Sigmoid colon (tissue), 7 donors: ENCODE measurements around the gene UBASH3B. TPM values are rescaled to one million over a fixed set of nuclear protein-coding genes. Genes with fewer than 3 reads are reported as not detected.
"Not testable (repeated sequence)": the region's sequence is repeated elsewhere in the genome, so short reads cannot be mapped to it uniquely, and the experiment has no call there.

Experiments used
- DNase-seq: peaks from one replicate; pipeline ENCODE4 v3.0.0-alpha.2; 2019
- H3K27ac ChIP-seq, 4 donors: fragments of 200-600 bp; sonication (generic); one replicate each; pipeline ENCODE4 v1.5.1; 2016 to 2019; ENCODE audit warnings: mild to moderate bottlenecking in 1 of 4
- H3K27me3 ChIP-seq, 3 donors: fragments of 200-600 bp; sonication (generic); one replicate each; pipeline ENCODE4 v1.5.1; 2019; ENCODE audit warnings: mild to moderate bottlenecking in 1 of 3
- H3K36me3 ChIP-seq, 4 donors: fragments of 200-600 bp; sonication (generic); one replicate each; pipeline ENCODE4 v1.5.1; 2016 to 2019
- H3K4me1 ChIP-seq, 4 donors: fragments of 200-600 bp; sonication (generic); one replicate each; pipeline ENCODE4 v1.5.1; 2017 to 2019
- H3K4me3 ChIP-seq, 4 donors: fragments of 200-600 bp; sonication (generic); one replicate each; pipeline ENCODE4 v1.5.1; 2017 to 2019; ENCODE audit warnings: mild to moderate bottlenecking in 2 of 4, moderate library complexity in 1 of 4
- H3K9me3 ChIP-seq, 4 donors: fragments of 200-600 bp in 3 of 4; sonication (generic) in 3 of 4; one replicate each; pipeline versions ENCODE4 v1.5.1 to v1.6.1; 2013 to 2019
- EP300 ChIP-seq, 4 donors: sonication (generic); formaldehyde crosslinking; IDR thresholded peaks; one replicate each; pipeline ENCODE4 v1.6.1; 2017; ENCODE audit warnings: antibody characterized with exemption in 4 of 4
- POLR2A ChIP-seq, 2 donors: fragments of 450-650 bp; IDR thresholded peaks; one replicate each; pipeline ENCODE4 v1.6.1; 2016; ENCODE audit warnings: antibody characterized with exemption in 2 of 2, mild to moderate bottlenecking in 2 of 2, moderate library complexity in 2 of 2
- POLR2AphosphoS5 ChIP-seq, 4 donors: sonication (generic); formaldehyde crosslinking; IDR thresholded peaks; one replicate each; pipeline ENCODE4 v1.6.1; 2017; ENCODE audit warnings: antibody characterized with exemption in 4 of 4
- WGBS, 2 donors: extraction: QIAGEN DNeasy Blood & Tissue Kit; methylation state at CpG; one replicate each; pipeline ENCODE4 v1.1.7; 2013; 5-methylcytosine and 5-hydroxymethylcytosine counted together
- intact Hi-C: fragments of 100-400 bp; cut with DNase I; formaldehyde crosslinking; loops from one replicate; pipeline ENCODE4 v1.15.1; 2023
- polyA plus RNA-seq, 3 donors: library from polyadenylated mRNA; stranded (reverse); fragments of 200-250 nt; gene quantifications; one replicate each; pipeline ENCODE4 v1.2.3, GENCODE V29; 2013
- total RNA-seq, 4 donors: library from RNA; depleted of rRNA; stranded (reverse); fragments of >200 nt; gene quantifications; one replicate each; pipeline ENCODE4 v1.1.0, GENCODE V29; 2016
- TF ChIP-seq, protein P1 (sequence below), 4 experiments: fragments of 450-650 bp in 3 of 4; fragments of 200-600 bp in 1 of 4; IDR thresholded peaks; one replicate each; pipeline ENCODE4 v1.5.1; 2016 to 2019; ENCODE audit warnings: antibody characterized with exemption in 4 of 4, mild to moderate bottlenecking in 3 of 4, moderate library complexity in 2 of 4
- donor health status: healthy with polysubstance abuse.
- donor health status: Bipolar disorder and iron deficiency.
- donor health status: healthy.

UBASH3B gene
- total and polyA plus RNA-seq, 7 donors: 1.4 to 12.9 (median 2.1) TPM

DNA sequence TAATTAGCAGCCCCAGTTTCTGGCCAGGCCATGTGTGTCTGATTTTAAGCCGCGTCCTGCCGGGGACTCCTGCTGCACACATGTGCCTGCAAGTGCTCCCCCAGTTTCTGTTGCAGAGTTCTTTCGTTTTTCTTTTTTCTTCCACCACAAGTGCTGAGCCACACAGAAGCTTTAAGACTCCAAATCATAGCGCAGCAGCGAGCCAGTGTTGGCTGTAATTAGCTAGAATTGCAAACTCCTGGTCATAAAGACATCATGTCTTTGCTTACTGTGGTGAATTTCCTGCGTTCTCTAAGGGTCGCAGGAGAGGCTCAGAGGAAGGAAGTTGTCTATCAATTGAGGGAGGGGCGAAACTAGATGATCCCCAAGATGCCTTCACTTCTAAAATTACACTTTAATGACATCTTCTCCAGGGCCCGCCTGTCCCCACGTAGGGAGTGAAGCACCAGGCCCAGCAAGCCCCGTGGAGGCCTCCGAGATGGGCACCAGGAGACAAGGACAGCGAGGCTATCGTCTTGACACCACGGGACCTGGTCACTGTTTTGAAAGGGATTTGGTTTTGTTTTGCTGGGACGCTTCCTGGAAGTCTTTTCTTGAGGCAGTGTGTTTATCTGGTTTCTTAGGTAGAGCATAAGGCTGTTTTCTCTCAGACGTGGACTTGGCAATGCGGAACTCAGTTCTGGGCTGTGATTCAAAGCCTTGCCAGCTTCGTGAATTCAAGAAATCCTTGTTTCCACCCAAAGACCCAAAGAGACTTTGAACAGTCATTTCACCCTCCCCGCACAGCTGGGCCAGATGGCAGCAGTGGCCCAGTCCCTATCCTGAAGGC is 71.8 kb downstream of the UBASH3B start:
- Histone ChIP-seq H3K27me3 (no peaks in the 10 kb centered on the region), H3K4me3 (peak overlapping the region in 2 of 4 donors; percentile 9 to 22), H3K27ac (peak overlapping the region in 2 of 4 donors; percentile 26 to 39), H3K9me3 (no peaks in the 10 kb centered on the region), H3K4me1 (peaks cover 0 to 18% (median 13%) of the 10 kb centered on the region in 4 donors), H3K36me3 (no peaks in the 10 kb centered on the region)
- DNase-seq: no peak
- 44 to 59% methylated on average over 21 of the region's 21 CpGs for WGBS, 2 donors
- TF ChIP-seq POLR2AphosphoS5 (IDR thresholded peaks at IDR 0.05): no peak
- TF ChIP-seq, protein P1, sequence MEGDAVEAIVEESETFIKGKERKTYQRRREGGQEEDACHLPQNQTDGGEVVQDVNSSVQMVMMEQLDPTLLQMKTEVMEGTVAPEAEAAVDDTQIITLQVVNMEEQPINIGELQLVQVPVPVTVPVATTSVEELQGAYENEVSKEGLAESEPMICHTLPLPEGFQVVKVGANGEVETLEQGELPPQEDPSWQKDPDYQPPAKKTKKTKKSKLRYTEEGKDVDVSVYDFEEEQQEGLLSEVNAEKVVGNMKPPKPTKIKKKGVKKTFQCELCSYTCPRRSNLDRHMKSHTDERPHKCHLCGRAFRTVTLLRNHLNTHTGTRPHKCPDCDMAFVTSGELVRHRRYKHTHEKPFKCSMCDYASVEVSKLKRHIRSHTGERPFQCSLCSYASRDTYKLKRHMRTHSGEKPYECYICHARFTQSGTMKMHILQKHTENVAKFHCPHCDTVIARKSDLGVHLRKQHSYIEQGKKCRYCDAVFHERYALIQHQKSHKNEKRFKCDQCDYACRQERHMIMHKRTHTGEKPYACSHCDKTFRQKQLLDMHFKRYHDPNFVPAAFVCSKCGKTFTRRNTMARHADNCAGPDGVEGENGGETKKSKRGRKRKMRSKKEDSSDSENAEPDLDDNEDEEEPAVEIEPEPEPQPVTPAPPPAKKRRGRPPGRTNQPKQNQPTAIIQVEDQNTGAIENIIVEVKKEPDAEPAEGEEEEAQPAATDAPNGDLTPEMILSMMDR (IDR thresholded peaks at IDR 0.05): no peak
- TF ChIP-seq POLR2A (IDR thresholded peaks at IDR 0.05): no peak
- no peak for TF ChIP-seq EP300 (IDR thresholded peaks at IDR 0.05)
- intact Hi-C loops: loop anchor here (5.0 kb wide), 1 partner anchor 70 kb away; the partner anchor contains the start of gene UBASH3B

DNA sequence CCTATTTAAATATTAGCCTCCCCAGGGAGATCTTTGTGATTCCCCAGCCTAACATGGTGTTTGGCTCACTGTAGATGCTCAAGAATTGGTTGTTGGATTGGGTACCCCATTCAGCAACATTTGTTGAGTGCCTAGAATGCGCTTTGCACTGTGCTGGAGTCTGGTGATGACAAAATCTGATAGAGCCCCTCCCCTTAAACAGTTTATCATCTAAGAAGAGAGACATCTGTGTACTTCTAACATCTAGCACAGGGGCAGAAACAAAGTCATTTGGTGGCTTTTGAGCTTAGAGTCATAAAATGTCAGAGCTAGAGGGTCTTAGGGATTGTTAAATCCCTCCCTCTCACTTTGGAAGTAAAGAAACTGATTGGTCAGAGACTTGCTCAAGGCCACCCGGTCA is 73.0 kb downstream of the UBASH3B start:
- WGBS, 2 donors: 61 to 92% methylated on average over 2 of the region's 2 CpGs
- H3K4me1 ChIP-seq: peaks cover 0 to 14% (median 13%) of the 10 kb centered on the region in 4 donors
- no peak overlapping the region for H3K4me3 ChIP-seq
- intact Hi-C loops: loop anchor here (5.0 kb wide), 1 partner anchor 71 kb away; the partner anchor contains the start of gene UBASH3B
- H3K9me3 ChIP-seq: no peaks in the 10 kb centered on the region
- H3K27me3 ChIP-seq: no peaks in the 10 kb centered on the region
- TF ChIP-seq POLR2A (IDR thresholded peaks at IDR 0.05) (no peak), POLR2AphosphoS5 (IDR thresholded peaks at IDR 0.05) (no peak), EP300 (IDR thresholded peaks at IDR 0.05) (no peak)
- TF ChIP-seq, protein P1 (IDR thresholded peaks at IDR 0.05): no peak
- no peaks in the 10 kb centered on the region for H3K36me3 ChIP-seq
- no peak for DNase-seq
- H3K27ac ChIP-seq: no peak overlapping the region

DNA sequence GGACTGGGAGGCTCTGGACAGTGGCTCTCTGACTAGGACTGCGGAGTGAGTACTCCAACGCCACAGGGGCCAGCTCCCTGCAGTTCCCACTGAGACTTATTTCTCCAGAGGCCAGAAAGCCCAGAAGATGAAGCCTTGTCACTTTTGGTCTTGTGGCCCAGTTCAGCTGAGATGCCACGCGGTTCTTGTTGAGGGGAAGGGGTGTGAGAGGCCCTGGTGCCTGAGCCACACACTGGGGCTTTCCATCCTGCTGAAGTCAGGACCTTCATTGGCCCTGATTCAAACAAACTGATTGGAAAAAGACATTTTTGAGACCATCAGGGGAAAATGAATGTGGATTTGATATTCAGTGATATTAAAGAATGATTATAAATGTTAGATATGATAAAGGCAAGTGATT is 73.6 kb downstream of the UBASH3B start:
- WGBS, 2 donors: 85 to 91% methylated on average over 4 of the region's 4 CpGs
- Histone ChIP-seq H3K27ac (no peak overlapping the region), H3K4me3 (no peak overlapping the region), H3K9me3 (no peaks in the 10 kb centered on the region), H3K27me3 (no peaks in the 10 kb centered on the region), H3K4me1 (peaks cover 0 to 14% (median 13%) of the 10 kb centered on the region in 4 donors), H3K36me3 (no peaks in the 10 kb centered on the region)
- intact Hi-C loops: loop anchor here (5.0 kb wide), 1 partner anchor 72 kb away; the partner anchor contains the start of gene UBASH3B
- no peak for TF ChIP-seq EP300 (IDR thresholded peaks at IDR 0.05)
- no peak for TF ChIP-seq POLR2A (IDR thresholded peaks at IDR 0.05)
- TF ChIP-seq, protein P1 (IDR thresholded peaks at IDR 0.05): no peak
- no peak for TF ChIP-seq POLR2AphosphoS5 (IDR thresholded peaks at IDR 0.05)
- DNase-seq: no peak

DNA sequence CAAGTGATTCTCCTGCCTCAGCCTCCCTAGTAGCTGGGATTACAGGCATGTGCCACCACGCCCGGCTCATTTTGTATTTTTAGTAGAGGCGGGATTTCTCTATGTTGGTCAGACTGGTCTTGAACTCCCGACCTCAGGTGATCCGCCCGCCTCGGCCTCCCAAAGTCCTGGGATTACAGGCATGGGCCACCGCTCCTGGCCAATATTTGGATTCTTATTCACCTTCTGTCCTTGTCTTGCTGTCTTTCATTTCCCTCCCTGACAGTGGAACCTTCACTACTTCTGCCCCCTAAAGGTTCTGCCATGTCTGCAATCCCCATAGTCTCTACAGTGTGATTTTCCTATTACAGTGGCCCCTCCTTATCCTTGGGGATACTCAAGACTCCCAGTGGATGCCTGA is 75.2 kb downstream of the UBASH3B start:
- H3K9me3 ChIP-seq, H3K27me3 ChIP-seq, H3K36me3 ChIP-seq, intact Hi-C loops, H3K4me3 ChIP-seq, H3K27ac ChIP-seq: not testable (repeated sequence)
- WGBS, 2 donors: 95 to 98% methylated on average over 8 of the region's 8 CpGs
- H3K4me1 ChIP-seq: peaks cover 0 to 14% (median 13%) of the 10 kb centered on the region in 4 donors
- peak; percentile 15 for DNase-seq

DNA sequence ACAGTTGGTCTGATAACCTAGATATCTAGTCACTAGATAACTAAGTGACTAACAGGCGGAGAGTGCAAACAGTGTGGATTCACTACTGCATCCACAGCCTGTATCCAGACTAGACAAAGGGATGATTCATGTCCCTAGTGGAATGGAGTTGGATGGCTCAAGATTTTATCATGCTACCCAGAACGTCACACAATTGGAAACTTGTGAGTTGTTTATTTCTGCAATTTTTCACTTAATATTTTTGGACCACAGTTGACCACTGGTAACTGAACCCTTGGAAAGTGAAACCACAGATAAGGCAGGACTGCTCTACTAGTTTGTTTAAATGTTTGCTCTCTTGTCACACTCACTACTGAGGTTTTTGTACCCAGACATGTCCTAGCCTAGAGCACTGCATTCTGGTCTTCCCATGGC is 76.0 kb downstream of the UBASH3B start:
- no peaks in the 10 kb centered on the region for H3K9me3 ChIP-seq
- no peak overlapping the region for H3K4me3 ChIP-seq
- intact Hi-C loops: no loop called here
- no peak overlapping the region for H3K27ac ChIP-seq
- TF ChIP-seq POLR2A (IDR thresholded peaks at IDR 0.05) (no peak), POLR2AphosphoS5 (IDR thresholded peaks at IDR 0.05) (no peak), EP300 (IDR thresholded peaks at IDR 0.05) (no peak)
- TF ChIP-seq, protein P1 (IDR thresholded peaks at IDR 0.05): no peak
- H3K27me3 ChIP-seq: no peaks in the 10 kb centered on the region
- no peaks in the 10 kb centered on the region for H3K36me3 ChIP-seq
- H3K4me1 ChIP-seq: peaks cover 0 to 14% (median 12%) of the 10 kb centered on the region in 4 donors
- 83 to 84% methylated on average over 2 of the region's 2 CpGs for WGBS, 2 donors
- no peak for DNase-seq
